ENCODE measurements around the gene CEP70.

DNA sequence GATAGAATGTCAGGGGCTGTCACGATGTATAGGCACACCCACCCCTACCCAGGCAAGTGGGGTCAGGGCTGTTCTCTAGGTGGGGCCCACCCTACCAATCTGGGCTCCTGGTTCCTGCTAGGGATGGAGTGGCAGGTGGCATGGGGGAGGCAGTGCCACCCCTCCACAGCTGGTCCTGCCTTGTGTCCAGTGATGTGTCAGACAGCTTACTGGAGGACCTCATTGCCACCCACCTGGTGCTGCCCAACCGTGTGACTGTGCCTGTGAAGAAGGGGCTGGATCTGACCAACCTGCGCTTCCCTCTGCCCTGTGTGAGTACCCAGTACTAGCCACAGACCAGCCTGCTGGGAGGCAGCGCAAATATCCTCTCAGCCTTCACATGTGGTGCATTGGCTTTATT, 132.2 kb downstream of the CEP70 start:
- TF ChIP-seq, protein P1, sequence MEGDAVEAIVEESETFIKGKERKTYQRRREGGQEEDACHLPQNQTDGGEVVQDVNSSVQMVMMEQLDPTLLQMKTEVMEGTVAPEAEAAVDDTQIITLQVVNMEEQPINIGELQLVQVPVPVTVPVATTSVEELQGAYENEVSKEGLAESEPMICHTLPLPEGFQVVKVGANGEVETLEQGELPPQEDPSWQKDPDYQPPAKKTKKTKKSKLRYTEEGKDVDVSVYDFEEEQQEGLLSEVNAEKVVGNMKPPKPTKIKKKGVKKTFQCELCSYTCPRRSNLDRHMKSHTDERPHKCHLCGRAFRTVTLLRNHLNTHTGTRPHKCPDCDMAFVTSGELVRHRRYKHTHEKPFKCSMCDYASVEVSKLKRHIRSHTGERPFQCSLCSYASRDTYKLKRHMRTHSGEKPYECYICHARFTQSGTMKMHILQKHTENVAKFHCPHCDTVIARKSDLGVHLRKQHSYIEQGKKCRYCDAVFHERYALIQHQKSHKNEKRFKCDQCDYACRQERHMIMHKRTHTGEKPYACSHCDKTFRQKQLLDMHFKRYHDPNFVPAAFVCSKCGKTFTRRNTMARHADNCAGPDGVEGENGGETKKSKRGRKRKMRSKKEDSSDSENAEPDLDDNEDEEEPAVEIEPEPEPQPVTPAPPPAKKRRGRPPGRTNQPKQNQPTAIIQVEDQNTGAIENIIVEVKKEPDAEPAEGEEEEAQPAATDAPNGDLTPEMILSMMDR (optimal IDR thresholded peaks at IDR 0.05 in 1 of 3, IDR thresholded peaks at IDR 0.05 in 1 of 3, conservative IDR thresholded peaks at IDR 0.05 in 1 of 3; ENCODE audit: extremely low read depth in 1 of 3, insufficient read depth in 2 of 3, low read length in 3 of 3), result no peak
- TF ChIP-seq EZH2 (IDR thresholded peaks at IDR 0.05; ENCODE audit: low read length), result no peak
